ENCODE data around the gene RFK. TPM values are rescaled to one million over a fixed set of nuclear protein-coding genes. Genes with fewer than 3 reads are reported as not detected.

RFK gene
- total and polyA plus RNA-seq, 9 of the 15 experiments (the other 6 are each of a cell fraction or from before 2014, with no cell fraction given), result 3.8 to 51.1 (median 14.8) TPM

GRCh38 chr9:76394195-76394959 is at the start of gene RFK (continued):
- TF ChIP-seq ELF1 (tag; IDR thresholded peaks at IDR 0.05), result peak; percentile 75
- no peak for TF ChIP-seq ZNF584 (CRISPR knock-in tag; IDR thresholded peaks at IDR 0.05; ENCODE audit: low read depth)
- peak; percentile 61; the same call in 1 of the 2 replicates for TF ChIP-seq ELF2 (CRISPR knock-in tag; IDR thresholded peaks at IDR 0.05)
- no peak for TF ChIP-seq CBX5 (IDR thresholded peaks at IDR 0.05; ENCODE audit: borderline replicate concordance, low read depth)
- no peak for TF ChIP-seq NFE2L1 (tag; IDR thresholded peaks at IDR 0.05; ENCODE audit: borderline replicate concordance, low read depth)
- TF ChIP-seq STAG1 (CRISPR knock-in tag; IDR thresholded peaks at IDR 0.05; ENCODE audit: borderline replicate concordance), result no peak
- peak; percentile 29 to 56; a peak in 2 of 4 replicates for TF ChIP-seq SIN3A (IDR thresholded peaks at IDR 0.05; ENCODE audit: borderline replicate concordance in 2 of 2, control insufficient read depth in 1 of 2, low read depth in 2 of 2, low read length in 2 of 2)
- no peak for TF ChIP-seq CBX3 (IDR thresholded peaks at IDR 0.05; ENCODE audit: borderline replicate concordance in 1 of 2, low read length in 2 of 2)
- peak; percentile 85 for TF ChIP-seq RBFOX2 (IDR thresholded peaks at IDR 0.05; ENCODE audit: low read depth, low read length)
- peak; percentile 82 for TF ChIP-seq HMGN3 (IDR thresholded peaks at IDR 0.05; ENCODE audit: borderline replicate concordance, extremely low read depth, insufficient read length, low read depth, low read length)

- Histone ChIP-seq H3K36me3 (ENCODE audit: control insufficient read depth, insufficient read depth, low read length) (no peaks in the 10 kb centered on the region), H3K9ac (ENCODE audit: insufficient read depth in 1 of 2, low read depth in 2 of 2, low read length in 2 of 2) (no peak overlapping the region), H3K4me2 (ENCODE audit: insufficient read depth, low read length) (no peak overlapping the region), H3K4me3 (no peak overlapping the region), H3K79me2 (ENCODE audit: control insufficient read depth, insufficient read depth, low read length) (no peaks in the 10 kb centered on the region), H3K9me1 (ENCODE audit: control insufficient read depth, insufficient read depth, low read length) (no peaks in the 10 kb centered on the region), H3K4me1 (replicated peaks in 1 of 2; ENCODE audit: control insufficient read depth in 2 of 2, insufficient read depth in 2 of 2, low read length in 2 of 2) (no peaks in the 10 kb centered on the region), H3K27ac (ENCODE audit: extremely low read depth, low read depth, low read length) (no peak overlapping the region), H3K27me3 (ENCODE audit: control insufficient read depth in 2 of 2, insufficient read depth in 2 of 2, low read length in 2 of 2) (no peaks in the 10 kb centered on the region), H3K9me3 (replicated peaks; ENCODE audit: control insufficient read depth, insufficient read depth, low read depth, low read length) (no peaks in the 10 kb centered on the region), H2AFZ (ENCODE audit: low read depth, low read length) (no peak overlapping the region), H4K20me1 (replicated peaks; ENCODE audit: control insufficient read depth, insufficient read depth, low read length) (no peaks in the 10 kb centered on the region)
- POLR2A ChIA-PET, result interaction anchor here (0.8 to 1.2 kb wide), 2 partner anchors 10 to 215 kb away, joined by 3 read pairs; no protein-coding TSS in a partner anchor
- whole genome bisulfite sequencing (ENCODE audit: insufficient coverage, low coverage, missing lambda C conversion rate), result 8% methylated on average over 2 of the region's 3 CpGs
- no peak for ATAC-seq
- no peak for FAIRE-seq
- intact Hi-C loops (cut with micrococcal nuclease), result no loop called here
- CTCF ChIA-PET (ENCODE audit: low intra/inter-chr PET ratio), result no interaction called here
- no TSS peak for BruUV-seq (replicated peaks)
- DNase-seq (ENCODE audit: extremely low read depth in 1 of 4, low spot score in 3 of 4), result no peak
- no peak for TF ChIP-seq PHF20 (IDR thresholded peaks at IDR 0.05; ENCODE audit: partially characterized antibody)
- no peak for TF ChIP-seq ZNF224 (CRISPR knock-in tag; IDR thresholded peaks at IDR 0.05)
- TF ChIP-seq CXXC5 (CRISPR knock-in tag; IDR thresholded peaks at IDR 0.05), result no peak
- no peak for TF ChIP-seq RBM34 (IDR thresholded peaks at IDR 0.05; ENCODE audit: borderline replicate concordance, insufficient read depth, low read length)
- TF ChIP-seq ZC3H8 (IDR thresholded peaks at IDR 0.05), result no peak
- no peak for TF ChIP-seq ZNF311 (CRISPR knock-in tag; IDR thresholded peaks at IDR 0.05)
- no peak for TF ChIP-seq CAMTA2 (CRISPR knock-in tag; conservative IDR thresholded peaks at IDR 0.05)
- no peak for TF ChIP-seq TBP (optimal IDR thresholded peaks at IDR 0.05; ENCODE audit: low read depth, low read length)
- no peak for TF ChIP-seq ZNF449 (CRISPR knock-in tag; IDR thresholded peaks at IDR 0.05)
- TF ChIP-seq ZNF347 (CRISPR knock-in tag; IDR thresholded peaks at IDR 0.05; ENCODE audit: low read depth), result no peak
- in situ Hi-C loops (cut with MboI), result loop anchor here (10.0 kb wide), 1 partner anchor 261 kb away; no protein-coding TSS in a partner anchor
These were observed 49.7 kb upstream of the RFK start for GRCh38 chr9:76443887-76444286.
